DOHH2 (cell line): Measurements from ENCODE around the gene CEP20.

Experiments used
- EZH2phosphoT487 ChIP-seq: fragments of 200-600 bp; sonication (generic); IDR thresholded peaks from 2 replicates; pipeline ENCODE4 v1.6.1; 2017; ENCODE audit warnings: borderline replicate concordance, mild to moderate bottlenecking, antibody characterized with exemption, low read length, moderate library complexity, mixed read lengths
- TF ChIP-seq, protein P1 (sequence below): fragments of 200-600 bp; sonication (generic); IDR thresholded peaks from one replicate; pipeline ENCODE4 v1.5.1; 2014; ENCODE audit warnings: antibody characterized with exemption, mild to moderate bottlenecking, low read depth, low read length; ENCODE audit not compliant: poor library complexity, severe bottlenecking

DNA sequence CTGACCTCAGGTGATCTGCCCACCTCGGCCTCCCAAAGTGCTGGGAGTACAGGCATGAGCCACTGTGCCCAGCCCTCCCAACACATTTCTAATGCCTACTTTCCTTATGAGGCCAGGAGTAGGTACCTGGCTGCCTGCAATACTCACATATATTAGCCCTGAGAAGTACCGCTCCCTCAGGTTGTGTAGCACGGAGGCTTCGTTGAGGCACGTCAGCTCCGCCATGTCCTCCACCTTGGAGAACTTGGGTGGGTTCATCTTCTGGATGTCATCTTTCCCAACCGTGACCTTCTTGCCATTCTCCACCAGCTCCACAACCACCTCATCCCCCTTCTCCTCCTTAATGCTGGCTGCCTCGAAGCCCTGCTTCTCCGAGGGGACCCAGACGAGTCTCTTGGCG is 50.6 kb downstream of the CEP20 start:
- TF ChIP-seq, protein P1, sequence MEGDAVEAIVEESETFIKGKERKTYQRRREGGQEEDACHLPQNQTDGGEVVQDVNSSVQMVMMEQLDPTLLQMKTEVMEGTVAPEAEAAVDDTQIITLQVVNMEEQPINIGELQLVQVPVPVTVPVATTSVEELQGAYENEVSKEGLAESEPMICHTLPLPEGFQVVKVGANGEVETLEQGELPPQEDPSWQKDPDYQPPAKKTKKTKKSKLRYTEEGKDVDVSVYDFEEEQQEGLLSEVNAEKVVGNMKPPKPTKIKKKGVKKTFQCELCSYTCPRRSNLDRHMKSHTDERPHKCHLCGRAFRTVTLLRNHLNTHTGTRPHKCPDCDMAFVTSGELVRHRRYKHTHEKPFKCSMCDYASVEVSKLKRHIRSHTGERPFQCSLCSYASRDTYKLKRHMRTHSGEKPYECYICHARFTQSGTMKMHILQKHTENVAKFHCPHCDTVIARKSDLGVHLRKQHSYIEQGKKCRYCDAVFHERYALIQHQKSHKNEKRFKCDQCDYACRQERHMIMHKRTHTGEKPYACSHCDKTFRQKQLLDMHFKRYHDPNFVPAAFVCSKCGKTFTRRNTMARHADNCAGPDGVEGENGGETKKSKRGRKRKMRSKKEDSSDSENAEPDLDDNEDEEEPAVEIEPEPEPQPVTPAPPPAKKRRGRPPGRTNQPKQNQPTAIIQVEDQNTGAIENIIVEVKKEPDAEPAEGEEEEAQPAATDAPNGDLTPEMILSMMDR: no peak
- no peak for TF ChIP-seq EZH2phosphoT487
